ENCODE measurements around the gene CLECL1.

DNA sequence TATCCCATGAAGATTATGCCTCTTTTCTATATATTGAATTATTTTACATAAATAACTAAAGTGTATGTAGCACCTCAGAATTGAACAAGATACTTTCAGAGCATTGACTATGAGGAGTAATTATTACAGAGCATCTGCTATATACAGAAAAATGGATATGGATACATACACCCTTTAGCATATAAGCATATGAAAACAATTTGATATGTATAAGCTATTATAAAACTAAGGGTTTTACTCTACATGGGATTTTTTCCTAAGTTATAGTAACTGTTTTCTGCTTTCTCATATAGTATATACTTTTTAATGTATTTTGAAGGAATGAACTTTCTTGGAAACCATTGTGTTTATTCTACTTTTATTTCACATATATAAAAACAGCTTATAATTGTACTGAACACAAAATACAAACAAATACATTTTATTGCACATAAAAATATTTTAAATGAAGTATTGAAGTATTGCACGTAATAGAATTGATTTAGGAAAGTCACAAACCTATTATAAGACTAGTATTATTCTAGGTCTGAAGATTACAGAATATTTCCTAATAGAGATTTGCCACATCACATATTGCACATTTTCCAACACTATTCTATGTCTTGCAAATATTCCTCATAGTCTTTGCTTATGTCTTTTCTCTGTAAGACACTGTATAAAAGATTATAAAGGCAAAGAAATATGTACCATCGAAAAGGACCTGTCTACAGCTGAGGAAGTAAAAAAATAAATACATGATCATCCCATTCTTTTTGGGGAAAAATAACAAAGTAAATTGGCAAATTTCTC lies 19.4 kb upstream of the CLECL1 start:
- TF ChIP-seq CTCF (CRISPR knock-in tag; IDR thresholded peaks at IDR 0.05) (no peak), ZKSCAN8 (CRISPR knock-in tag; IDR thresholded peaks at IDR 0.05; ENCODE audit: borderline replicate concordance) (no peak), KLF12 (CRISPR knock-in tag; IDR thresholded peaks at IDR 0.05; ENCODE audit: borderline replicate concordance) (no peak), RFX5 (IDR thresholded peaks at IDR 0.05; ENCODE audit: low read depth, low read length) (no peak), USF2 (IDR thresholded peaks at IDR 0.05; ENCODE audit: low read depth, low read length) (no peak), USF2 (CRISPR knock-in tag; IDR thresholded peaks at IDR 0.05; ENCODE audit: borderline replicate concordance) (no peak), POLR2AphosphoS5 (IDR thresholded peaks at IDR 0.05; ENCODE audit: low read depth, low read length) (no peak), SIN3A (IDR thresholded peaks at IDR 0.05; ENCODE audit: borderline replicate concordance, low read depth, low read length) (no peak), ZNF232 (CRISPR knock-in tag; IDR thresholded peaks at IDR 0.05; ENCODE audit: borderline replicate concordance) (no peak), CBX2 (IDR thresholded peaks at IDR 0.05; ENCODE audit: low read depth, low read length) (no peak), CBX2 (CRISPR knock-in tag; IDR thresholded peaks at IDR 0.05; ENCODE audit: low read depth) (no peak), ESRRA (CRISPR knock-in tag; IDR thresholded peaks at IDR 0.05; ENCODE audit: low read depth) (no peak)
- TF ChIP-seq, protein P1, sequence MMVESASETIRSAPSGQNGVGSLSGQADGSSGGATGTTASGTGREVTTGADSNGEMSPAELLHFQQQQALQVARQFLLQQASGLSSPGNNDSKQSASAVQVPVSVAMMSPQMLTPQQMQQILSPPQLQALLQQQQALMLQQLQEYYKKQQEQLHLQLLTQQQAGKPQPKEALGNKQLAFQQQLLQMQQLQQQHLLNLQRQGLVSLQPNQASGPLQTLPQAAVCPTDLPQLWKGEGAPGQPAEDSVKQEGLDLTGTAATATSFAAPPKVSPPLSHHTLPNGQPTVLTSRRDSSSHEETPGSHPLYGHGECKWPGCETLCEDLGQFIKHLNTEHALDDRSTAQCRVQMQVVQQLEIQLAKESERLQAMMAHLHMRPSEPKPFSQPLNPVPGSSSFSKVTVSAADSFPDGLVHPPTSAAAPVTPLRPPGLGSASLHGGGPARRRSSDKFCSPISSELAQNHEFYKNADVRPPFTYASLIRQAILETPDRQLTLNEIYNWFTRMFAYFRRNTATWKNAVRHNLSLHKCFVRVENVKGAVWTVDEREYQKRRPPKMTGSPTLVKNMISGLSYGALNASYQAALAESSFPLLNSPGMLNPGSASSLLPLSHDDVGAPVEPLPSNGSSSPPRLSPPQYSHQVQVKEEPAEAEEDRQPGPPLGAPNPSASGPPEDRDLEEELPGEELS (CRISPR knock-in tag; IDR thresholded peaks at IDR 0.05), result no peak
- TF ChIP-seq, protein P2, sequence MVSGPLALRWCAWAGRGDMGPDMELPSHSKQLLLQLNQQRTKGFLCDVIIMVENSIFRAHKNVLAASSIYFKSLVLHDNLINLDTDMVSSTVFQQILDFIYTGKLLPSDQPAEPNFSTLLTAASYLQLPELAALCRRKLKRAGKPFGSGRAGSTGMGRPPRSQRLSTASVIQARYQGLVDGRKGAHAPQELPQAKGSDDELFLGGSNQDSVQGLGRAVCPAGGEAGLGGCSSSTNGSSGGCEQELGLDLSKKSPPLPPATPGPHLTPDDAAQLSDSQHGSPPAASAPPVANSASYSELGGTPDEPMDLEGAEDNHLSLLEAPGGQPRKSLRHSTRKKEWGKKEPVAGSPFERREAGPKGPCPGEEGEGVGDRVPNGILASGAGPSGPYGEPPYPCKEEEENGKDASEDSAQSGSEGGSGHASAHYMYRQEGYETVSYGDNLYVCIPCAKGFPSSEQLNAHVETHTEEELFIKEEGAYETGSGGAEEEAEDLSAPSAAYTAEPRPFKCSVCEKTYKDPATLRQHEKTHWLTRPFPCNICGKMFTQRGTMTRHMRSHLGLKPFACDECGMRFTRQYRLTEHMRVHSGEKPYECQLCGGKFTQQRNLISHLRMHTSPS (CRISPR knock-in tag; IDR thresholded peaks at IDR 0.05; ENCODE audit: low read depth), result no peak
- TF ChIP-seq, protein P3, sequence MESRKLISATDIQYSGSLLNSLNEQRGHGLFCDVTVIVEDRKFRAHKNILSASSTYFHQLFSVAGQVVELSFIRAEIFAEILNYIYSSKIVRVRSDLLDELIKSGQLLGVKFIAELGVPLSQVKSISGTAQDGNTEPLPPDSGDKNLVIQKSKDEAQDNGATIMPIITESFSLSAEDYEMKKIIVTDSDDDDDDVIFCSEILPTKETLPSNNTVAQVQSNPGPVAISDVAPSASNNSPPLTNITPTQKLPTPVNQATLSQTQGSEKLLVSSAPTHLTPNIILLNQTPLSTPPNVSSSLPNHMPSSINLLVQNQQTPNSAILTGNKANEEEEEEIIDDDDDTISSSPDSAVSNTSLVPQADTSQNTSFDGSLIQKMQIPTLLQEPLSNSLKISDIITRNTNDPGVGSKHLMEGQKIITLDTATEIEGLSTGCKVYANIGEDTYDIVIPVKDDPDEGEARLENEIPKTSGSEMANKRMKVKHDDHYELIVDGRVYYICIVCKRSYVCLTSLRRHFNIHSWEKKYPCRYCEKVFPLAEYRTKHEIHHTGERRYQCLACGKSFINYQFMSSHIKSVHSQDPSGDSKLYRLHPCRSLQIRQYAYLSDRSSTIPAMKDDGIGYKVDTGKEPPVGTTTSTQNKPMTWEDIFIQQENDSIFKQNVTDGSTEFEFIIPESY (CRISPR knock-in tag; IDR thresholded peaks at IDR 0.05), result no peak

Measured in HepG2 (cell line).